COLO829 (cell line): ENCODE data around the gene RREB1.

ENCODE experiments used
- DNase-seq: peaks from one replicate; pipeline ENCODE4 v3.0.0; 2012; ENCODE audit warnings: low spot score

Gene RREB1

GRCh38 chr6:7195339-7196018 is 87.7 kb downstream of the RREB1 start:
- DNase-seq, result no peak

DNA sequence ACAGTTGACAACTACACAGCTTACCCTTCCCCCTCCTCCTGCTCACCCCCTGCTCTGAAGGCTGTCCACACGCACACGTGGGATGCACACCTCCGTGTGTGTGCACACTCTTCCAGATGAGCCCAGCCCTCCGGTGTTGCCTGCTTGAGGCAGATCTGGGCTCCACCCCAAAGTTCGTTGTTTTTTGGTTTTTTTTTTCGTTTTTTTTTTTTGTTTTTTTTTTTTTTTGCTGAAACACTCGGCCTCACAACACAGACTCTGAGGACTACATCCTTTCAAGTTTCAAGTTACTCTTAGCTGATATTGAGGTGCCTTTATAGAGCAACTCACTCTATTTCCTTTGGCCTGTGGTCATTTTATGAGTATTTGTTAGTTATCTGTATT is 88.2 kb downstream of the RREB1 start:
- no peak for DNase-seq

DNA sequence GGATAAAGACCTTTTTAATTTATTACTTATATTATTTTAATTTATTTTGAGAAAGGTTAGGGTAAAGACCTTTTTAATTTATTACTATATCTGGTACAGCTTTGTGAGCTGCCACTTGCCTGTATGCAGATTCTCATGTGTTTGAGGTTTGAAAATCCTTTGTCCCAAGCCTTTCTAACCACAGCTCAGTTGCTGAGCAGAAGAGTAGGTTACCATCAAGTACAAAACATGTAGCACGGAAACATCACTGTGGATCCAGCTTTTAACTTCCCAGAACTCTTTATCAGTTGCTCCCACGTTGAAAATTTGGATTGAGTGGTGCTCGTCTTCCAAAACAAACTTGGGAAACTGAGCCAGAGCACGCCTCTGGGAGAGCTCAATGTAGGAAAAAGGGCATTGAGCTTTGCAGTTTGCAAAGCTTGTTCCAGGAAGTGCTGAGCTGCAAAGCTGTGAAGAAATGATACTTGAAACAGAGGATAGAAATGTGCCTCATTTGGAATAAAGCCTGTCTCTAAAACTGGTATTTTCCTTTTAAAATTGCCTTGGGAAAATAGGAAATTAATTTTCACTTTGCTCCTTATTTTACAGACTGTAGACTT is 89.0 kb downstream of the RREB1 start:
- no peak for DNase-seq

DNA sequence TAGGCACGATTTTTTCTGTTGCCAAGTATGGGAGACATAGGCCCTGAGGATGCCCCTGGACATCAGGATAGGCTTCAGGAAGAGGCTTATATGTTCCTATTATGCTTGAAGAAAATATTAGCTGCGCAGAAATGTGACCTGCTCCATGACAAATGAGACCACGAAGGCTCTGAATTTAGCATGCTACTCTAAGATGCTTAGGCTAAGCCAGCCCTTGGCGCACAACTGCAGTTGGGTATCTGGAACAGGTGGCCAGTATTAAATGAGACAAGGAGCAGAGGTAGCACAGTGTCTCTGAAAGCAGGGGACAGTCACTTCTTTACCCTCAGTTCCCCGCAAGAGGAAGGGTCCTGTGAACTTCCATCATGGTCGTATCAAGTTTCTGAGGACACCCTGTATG is 90.0 kb downstream of the RREB1 start:
- DNase-seq, result no peak

GRCh38 chr6:7198833-7199800 is 91.4 kb downstream of the RREB1 start:
- no peak for DNase-seq

- DNase-seq, result no peak
These were observed 93.1 kb downstream of the RREB1 start for GRCh38 chr6:7200598-7201443.

DNA sequence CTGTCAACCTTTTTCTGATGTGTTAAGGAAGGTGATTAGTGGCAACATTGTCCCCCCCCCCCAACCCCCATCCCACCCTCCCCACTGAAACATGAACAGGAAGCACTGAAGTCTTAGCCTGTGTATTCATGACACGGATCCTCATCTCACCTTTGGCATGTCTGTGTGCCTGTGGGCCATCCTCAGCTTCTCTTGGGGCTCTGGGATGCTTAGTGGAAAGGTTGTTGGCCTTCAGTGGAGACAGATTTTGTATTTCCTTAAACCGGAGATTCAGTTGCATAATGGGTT is 93.6 kb downstream of the RREB1 start:
- DNase-seq, result no peak

DNA sequence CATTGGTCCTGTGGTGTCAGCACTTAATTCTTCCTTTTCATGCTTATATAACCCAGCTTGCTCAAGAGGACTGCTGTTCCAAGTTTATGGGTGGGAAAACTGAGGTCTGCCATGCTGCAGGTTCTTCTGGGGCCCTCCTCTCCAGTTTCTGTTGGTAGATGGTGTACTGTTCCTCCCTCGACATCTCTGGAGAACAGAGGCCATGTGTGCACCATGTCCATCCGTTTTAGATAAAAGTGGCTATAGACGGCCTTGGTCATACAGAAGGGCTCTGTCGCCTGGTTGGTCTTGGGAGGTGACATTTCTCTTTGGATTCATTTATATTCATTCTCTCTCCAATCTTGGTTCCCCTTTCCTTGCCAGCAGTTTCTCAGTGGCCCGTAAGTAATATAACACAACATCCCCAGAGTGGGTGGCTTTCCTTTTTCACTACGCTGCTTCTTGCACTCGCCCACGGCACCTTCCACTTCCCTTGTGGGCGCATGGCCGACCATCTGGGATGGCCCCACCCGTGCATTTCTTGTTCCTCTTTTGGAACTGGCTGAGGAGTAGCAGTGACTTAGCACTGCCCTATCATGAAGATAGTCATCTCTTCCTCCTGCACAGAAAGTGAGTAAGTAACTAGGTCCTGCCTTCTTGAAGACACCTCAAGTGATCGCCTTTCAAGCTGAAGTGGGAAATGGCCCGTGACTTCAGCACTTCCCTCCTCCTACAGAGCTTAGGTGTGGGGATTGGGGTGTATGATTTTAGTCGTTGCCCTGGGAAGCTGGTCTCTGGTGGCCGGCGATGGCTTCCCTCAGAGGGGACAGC is 94.2 kb downstream of the RREB1 start:
- no peak for DNase-seq

- no peak for DNase-seq
These were observed 95.2 kb downstream of the RREB1 start for GRCh38 chr6:7202950-7203349.

GRCh38 chr6:7203939-7204338 is 96.2 kb downstream of the RREB1 start:
- no peak for DNase-seq

DNA sequence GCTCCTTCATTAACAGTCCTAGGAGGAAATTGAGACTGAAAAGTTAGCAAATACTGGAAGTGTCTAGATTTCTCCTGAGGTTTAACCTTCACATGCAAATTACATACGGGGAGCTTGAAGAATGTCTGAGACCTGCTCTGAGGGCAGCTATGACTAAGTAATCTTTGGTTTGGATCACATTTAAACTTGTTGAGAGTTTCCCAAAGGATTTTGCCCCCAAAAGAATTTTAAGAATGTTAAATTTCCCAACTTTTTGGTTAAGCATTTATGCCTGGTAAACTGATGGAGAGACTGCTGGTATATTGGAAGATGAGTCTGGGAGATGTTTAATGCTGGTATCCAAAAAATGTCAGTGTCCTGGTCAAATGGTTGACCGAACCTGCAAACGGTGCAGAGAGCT is 97.0 kb downstream of the RREB1 start:
- DNase-seq, result no peak

DNA sequence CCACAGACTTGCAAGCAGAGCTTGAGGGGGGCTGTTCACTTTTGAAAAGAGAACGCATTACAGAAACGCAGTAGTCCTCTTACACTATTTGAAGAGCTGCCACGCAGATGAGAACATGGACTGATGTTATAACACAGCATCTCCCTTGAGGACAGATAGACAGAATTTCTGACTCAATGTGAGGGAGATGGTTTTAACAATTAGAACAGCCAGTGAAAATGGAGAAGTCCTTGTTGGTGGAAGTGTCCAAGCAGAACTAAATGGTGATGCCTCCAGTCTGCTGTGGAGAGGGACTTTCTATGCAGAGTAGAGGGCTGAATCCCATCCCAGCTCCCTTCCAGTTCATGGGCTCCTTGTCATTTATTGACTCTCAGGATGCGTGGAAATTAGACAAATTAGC is 100.0 kb downstream of the RREB1 start:
- no peak for DNase-seq

DNA sequence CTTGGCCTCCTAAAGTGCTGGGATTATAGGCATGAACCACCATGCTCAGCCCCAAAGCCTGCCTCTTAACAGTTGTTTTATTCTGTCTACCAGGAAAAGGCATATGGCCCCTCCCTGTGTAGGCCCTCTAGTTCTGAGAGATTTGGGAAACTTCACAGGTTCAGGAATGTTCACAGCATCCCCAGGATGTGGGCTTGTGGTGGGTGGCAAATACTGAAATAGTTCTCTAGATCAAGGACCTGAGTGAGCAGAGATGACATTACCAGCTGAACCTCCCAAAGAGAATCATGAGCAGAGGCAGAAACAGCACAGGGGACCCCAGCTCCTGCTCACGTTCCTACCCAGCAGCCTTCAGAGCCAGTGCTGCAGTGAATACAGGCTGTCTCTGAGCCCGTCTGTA is 105.7 kb downstream of the RREB1 start:
- no peak for DNase-seq

- DNase-seq, result no peak
These were observed 106.7 kb downstream of the RREB1 start for GRCh38 chr6:7214468-7214867.

DNA sequence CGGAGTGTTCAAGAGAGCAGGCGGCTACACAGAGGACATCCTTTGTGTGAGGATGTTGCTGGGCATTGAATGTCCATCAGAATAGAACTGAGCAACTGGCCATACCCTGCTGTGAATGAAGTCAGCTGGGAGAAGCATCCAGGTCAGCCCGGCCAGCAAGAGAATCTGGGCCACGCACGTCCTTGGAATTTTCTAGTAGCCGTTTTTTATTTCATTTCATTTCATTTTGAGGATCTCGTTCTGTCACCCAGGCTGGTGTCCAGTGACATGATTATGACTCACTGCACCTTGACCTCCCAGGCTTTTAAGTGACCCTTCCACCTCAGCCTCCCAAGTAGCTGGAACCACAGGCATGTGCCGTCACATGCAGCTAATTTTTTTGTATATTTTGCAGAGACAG is 107.4 kb downstream of the RREB1 start:
- DNase-seq, result no peak

GRCh38 chr6:7215798-7216231 is 108.1 kb downstream of the RREB1 start:
- DNase-seq, result no peak

GRCh38 chr6:7216941-7217621 is 109.3 kb downstream of the RREB1 start:
- no peak for DNase-seq

DNA sequence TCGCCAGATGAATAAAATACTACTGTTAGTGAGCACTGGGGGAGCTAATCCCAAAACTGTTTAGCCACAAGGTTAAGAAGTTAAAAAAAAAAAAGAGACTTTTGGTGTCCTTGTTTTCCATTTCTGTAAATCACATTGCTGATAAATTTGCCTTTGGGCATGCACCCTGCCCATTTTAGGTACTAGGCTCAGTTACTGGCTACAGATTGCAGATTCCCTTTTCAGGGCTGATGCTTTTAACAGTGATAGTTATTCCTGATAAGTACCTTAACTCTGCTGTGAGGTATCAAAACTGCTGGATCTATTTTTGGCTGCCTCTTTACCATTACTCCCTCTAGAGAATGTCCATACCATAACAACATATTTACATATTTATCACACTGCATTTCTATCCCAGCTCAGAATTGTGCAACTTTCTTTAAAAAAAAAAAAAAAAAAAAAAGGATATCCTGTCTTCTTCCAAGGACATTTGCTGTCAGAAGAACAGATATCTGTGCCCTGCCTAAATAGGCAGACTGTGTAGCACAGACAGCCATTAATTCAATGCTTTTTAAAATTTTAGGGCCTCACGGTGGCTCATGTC is 110.7 kb downstream of the RREB1 start:
- no peak for DNase-seq

GRCh38 chr6:7219310-7219709 is 111.5 kb downstream of the RREB1 start:
- no peak for DNase-seq

DNA sequence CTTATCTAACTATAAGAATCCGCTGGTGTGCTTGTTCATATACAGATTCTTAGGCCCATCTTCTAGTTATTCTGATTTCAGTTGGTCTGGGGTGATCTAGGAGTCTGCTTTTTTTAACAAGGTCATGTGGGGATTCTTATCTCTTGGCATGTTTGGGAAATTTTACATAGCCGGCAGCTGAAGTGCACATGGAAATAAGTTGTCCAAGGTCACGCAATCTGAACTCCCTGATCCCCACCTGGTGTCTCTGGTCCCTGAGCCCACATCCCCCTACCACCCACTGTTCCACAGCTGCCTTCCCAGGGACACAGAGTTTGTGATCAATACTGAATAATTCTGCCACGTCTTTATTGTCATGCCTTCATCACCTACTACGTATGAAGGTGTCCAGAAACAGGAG is 114.4 kb downstream of the RREB1 start:
- DNase-seq, result no peak
